ENCODE measurements around the gene POU2AF3. TPM values are rescaled to one million over a fixed set of nuclear protein-coding genes. Genes with fewer than 3 reads are reported as not detected.
"Not testable (repeated sequence)": the region's sequence is repeated elsewhere in the genome, so short reads cannot be mapped to it uniquely, and the experiment has no call there.

The POU2AF3 gene
- total RNA-seq, 6 experiments from 2014 or later: not detected

- H3K9me3 Mint-ChIP-seq: no peaks in the 10 kb centered on the region
- H3K4me3 Mint-ChIP-seq: no peak overlapping the region
- peaks cover 32% of the 10 kb centered on the region for H3K27me3 Mint-ChIP-seq (ENCODE audit: insufficient read depth)
- no peak overlapping the region for H3K27ac Mint-ChIP-seq
- no peak for DNase-seq
- TF ChIP-seq, protein P1, sequence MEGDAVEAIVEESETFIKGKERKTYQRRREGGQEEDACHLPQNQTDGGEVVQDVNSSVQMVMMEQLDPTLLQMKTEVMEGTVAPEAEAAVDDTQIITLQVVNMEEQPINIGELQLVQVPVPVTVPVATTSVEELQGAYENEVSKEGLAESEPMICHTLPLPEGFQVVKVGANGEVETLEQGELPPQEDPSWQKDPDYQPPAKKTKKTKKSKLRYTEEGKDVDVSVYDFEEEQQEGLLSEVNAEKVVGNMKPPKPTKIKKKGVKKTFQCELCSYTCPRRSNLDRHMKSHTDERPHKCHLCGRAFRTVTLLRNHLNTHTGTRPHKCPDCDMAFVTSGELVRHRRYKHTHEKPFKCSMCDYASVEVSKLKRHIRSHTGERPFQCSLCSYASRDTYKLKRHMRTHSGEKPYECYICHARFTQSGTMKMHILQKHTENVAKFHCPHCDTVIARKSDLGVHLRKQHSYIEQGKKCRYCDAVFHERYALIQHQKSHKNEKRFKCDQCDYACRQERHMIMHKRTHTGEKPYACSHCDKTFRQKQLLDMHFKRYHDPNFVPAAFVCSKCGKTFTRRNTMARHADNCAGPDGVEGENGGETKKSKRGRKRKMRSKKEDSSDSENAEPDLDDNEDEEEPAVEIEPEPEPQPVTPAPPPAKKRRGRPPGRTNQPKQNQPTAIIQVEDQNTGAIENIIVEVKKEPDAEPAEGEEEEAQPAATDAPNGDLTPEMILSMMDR (IDR thresholded peaks at IDR 0.05): no peak
- no peaks in the 10 kb centered on the region for H3K36me3 Mint-ChIP-seq (ENCODE audit: low read depth)
- H3K4me1 Mint-ChIP-seq (ENCODE audit: low read depth): no peaks in the 10 kb centered on the region
Observed at GRCh38 chr11:111312076-111312475, 13.7 kb downstream of the POU2AF3 start.

GRCh38 chr11:111319296-111319695 is 20.9 kb downstream of the POU2AF3 start:
- Mint-ChIP-seq H3K27ac (no peak overlapping the region), H3K4me1 (ENCODE audit: low read depth) (peaks cover 4% of the 10 kb centered on the region), H3K36me3 (ENCODE audit: low read depth) (no peaks in the 10 kb centered on the region), H3K4me3 (no peak overlapping the region), H3K9me3 (no peaks in the 10 kb centered on the region), H3K27me3 (ENCODE audit: insufficient read depth) (peaks cover 34% of the 10 kb centered on the region)
- DNase-seq: no peak
- TF ChIP-seq, protein P1 (IDR thresholded peaks at IDR 0.05): no peak

- peaks cover 34% of the 10 kb centered on the region for H3K27me3 Mint-ChIP-seq (ENCODE audit: insufficient read depth)
- H3K4me3 Mint-ChIP-seq: not testable (repeated sequence)
Observed at GRCh38 chr11:111320199-111320598, 21.9 kb downstream of the POU2AF3 start.

DNA sequence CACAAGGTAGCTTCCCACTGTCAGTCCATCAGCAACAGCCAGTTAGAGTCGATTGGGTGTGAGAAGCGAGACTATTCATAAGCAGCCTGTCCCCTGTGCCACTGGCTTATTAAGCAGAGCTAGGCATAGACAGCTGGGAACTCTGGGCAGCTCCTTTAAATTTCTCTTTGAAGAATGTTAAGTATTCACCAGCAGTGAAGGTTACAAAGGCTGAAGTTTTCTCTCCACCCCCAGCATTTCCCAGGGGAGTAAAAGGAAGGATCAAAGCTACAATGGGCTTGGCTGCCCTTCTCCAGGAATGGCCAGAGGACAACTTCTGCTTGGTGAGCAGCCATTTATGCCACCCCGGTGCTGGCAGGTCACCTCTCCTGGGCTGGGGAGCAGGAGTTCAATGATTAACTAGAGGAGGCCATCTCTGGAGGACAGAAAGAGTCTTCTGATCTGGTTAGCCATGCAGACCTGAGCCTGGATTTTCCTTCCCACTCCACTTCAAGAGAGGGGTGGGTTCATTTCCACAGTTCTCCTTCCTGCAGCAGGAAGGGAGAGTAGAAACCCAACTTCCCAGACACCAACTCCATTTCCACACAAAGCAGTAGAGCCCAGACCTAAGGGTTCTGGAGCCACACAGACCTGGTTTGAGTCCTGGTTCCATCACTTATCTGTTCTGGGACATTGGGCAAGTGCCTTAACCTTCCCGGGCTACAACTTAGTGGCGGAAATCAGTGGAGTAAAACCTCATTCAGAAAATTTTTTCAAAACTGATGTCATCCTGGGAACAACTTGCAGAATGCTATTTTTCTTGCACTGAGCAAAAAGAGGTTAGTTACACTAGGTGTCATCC is 22.6 kb downstream of the POU2AF3 start:
- Mint-ChIP-seq H3K9me3 (no peaks in the 10 kb centered on the region), H3K36me3 (ENCODE audit: low read depth) (no peaks in the 10 kb centered on the region), H3K27me3 (ENCODE audit: insufficient read depth) (peaks cover 31% of the 10 kb centered on the region), H3K27ac (no peak overlapping the region), H3K4me1 (ENCODE audit: low read depth) (peaks cover 13% of the 10 kb centered on the region), H3K4me3 (no peak overlapping the region)
- no peak for DNase-seq
- TF ChIP-seq, protein P1 (IDR thresholded peaks at IDR 0.05): no peak

More at GRCh38 chr11:111320199-111320598, 21.9 kb downstream of the POU2AF3 start:
- not testable (repeated sequence) for H3K36me3 Mint-ChIP-seq (ENCODE audit: low read depth); H3K9me3 Mint-ChIP-seq; H3K27ac Mint-ChIP-seq; DNase-seq
- peaks cover 13% of the 10 kb centered on the region for H3K4me1 Mint-ChIP-seq (ENCODE audit: low read depth)

GRCh38 chr11:111322534-111322933 is 24.2 kb downstream of the POU2AF3 start:
- Mint-ChIP-seq H3K9me3 (no peaks in the 10 kb centered on the region), H3K27me3 (ENCODE audit: insufficient read depth) (peaks cover 28% of the 10 kb centered on the region), H3K27ac (no peak overlapping the region), H3K36me3 (ENCODE audit: low read depth) (no peaks in the 10 kb centered on the region), H3K4me1 (ENCODE audit: low read depth) (peaks cover 13% of the 10 kb centered on the region), H3K4me3 (no peak overlapping the region)
- TF ChIP-seq, protein P1 (IDR thresholded peaks at IDR 0.05): no peak
- DNase-seq: no peak

DNA sequence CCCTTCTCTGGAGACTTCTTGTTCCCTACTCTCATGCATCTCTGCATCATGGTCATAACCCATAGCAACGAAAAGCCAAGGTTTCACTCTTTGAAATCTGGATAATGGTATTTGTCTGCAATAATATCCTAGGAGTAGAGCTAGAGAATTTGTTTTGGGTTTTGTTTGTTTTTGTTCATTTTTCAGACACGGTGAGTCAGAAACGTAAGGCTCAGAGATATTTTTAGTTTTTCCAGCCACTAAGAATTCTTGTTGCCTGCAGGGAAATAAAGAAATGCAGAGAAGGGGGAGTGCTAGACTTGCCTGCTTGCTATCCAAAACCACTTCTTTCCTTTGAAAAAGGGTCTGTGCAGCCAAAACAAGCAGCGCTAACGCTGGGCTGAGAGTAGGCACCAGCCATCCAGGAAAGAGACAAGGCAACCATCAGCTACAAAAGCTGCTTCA is 26.0 kb downstream of the POU2AF3 start:
- Mint-ChIP-seq H3K9me3 (no peaks in the 10 kb centered on the region), H3K4me3 (peak overlapping the region; percentile 33), H3K4me1 (ENCODE audit: low read depth) (peaks cover 19% of the 10 kb centered on the region), H3K27me3 (ENCODE audit: insufficient read depth) (peaks cover 21% of the 10 kb centered on the region), H3K27ac (no peak overlapping the region), H3K36me3 (ENCODE audit: low read depth) (no peaks in the 10 kb centered on the region)
- TF ChIP-seq, protein P1 (IDR thresholded peaks at IDR 0.05): no peak
- DNase-seq: peak; percentile 40

All from HFFc6 (cell line).